AG04450 (cell line): Measurements from ENCODE around the gene SLC20A1. TPM values are rescaled to one million over a fixed set of nuclear protein-coding genes. Genes with fewer than 3 reads are reported as not detected.

Source experiments
- CTCF ChIA-PET: fragments of 300-600, 350-600 bp; formaldehyde crosslinking; extraction: SDS; loops from one replicate; lab custom pipeline; 2022; ENCODE audit warnings: antibody characterized with exemption, inconsistent platforms; lab: Charles Lee
- POLR2A ChIA-PET: fragments of 350-600 bp; formaldehyde crosslinking; extraction: SDS; loops from one replicate; lab custom pipeline; 2021; ENCODE audit warnings: antibody characterized with exemption, inconsistent platforms; lab: Yijun Ruan, JAX
- DNase-seq: peaks from one replicate; pipeline ENCODE4 v3.0.0-alpha.2; 2011; ENCODE audit warnings: low read depth, low spot score
- H3K27ac ChIP-seq: one replicate; pipeline ENCODE4 v1.5.1; 2012; ENCODE audit warnings: low read depth, low read length, control low read depth
- H3K27me3 ChIP-seq: one replicate; pipeline ENCODE4 v1.6.0; 2012; ENCODE audit warnings: low read length; ENCODE audit not compliant: control insufficient read depth, insufficient read depth
- H3K4me3 ChIP-seq: 2 replicates; pipeline ENCODE4 v1.5.1; 2011; ENCODE audit warnings: mild to moderate bottlenecking, low read depth, low read length, control low read depth
- H3K9me3 ChIP-seq: 2 replicates; pipeline ENCODE4 v1.5.1; 2012; ENCODE audit warnings: low read length; ENCODE audit not compliant: control insufficient read depth, insufficient read depth
- polyA plus RNA-seq: library from polyadenylated mRNA; depleted of rRNA; stranded (reverse); fragments of >200 nt; gene quantifications from 2 replicates; pipeline ENCODE4 v1.2.3, GENCODE V29; 2011; rRNA removed
- TF ChIP-seq, protein P1 (sequence below): IDR thresholded peaks from 2 replicates; pipeline ENCODE4 v1.5.1; 2011; ENCODE audit warnings: low read depth, low read length, control low read depth, inconsistent platforms

SLC20A1 gene
- polyA plus RNA-seq, 1 experiment, result 74.8 TPM

DNA sequence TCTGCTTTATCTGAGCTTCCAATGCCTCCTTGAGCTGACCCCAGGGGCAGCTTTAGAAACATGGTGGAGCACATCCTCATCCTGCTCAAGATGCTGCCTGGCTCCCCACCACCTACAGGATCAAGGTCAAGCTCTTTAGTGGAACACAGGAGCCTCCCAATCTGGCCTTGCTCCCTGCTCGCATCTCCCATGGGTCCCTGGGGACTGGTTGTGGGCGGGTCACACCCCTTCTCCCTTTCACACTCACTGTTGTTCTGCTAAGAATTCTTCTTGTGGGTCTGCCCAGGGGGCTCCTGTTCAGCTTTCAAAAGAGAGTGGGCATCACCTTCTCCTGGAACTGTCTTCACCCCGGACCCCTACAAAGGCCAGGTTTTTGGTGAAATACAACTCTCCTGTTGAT is 66.7 kb downstream of the SLC20A1 start:
- Histone ChIP-seq H3K4me3 (no peak overlapping the region), H3K27me3 (no peaks in the 10 kb centered on the region), H3K9me3 (no peaks in the 10 kb centered on the region), H3K27ac (no peak overlapping the region)
- CTCF ChIA-PET, result interaction anchor here (0.6 to 2.2 kb wide), 7 partner anchors 12 to 603 kb away, joined by 3 to 13 read pairs (median 3); no protein-coding TSS in a partner anchor
- POLR2A ChIA-PET, result interaction anchor here (1.1 kb wide), 2 partner anchors 46 to 87 kb away, joined by 3 to 4 read pairs; no protein-coding TSS in a partner anchor
- TF ChIP-seq, protein P1, sequence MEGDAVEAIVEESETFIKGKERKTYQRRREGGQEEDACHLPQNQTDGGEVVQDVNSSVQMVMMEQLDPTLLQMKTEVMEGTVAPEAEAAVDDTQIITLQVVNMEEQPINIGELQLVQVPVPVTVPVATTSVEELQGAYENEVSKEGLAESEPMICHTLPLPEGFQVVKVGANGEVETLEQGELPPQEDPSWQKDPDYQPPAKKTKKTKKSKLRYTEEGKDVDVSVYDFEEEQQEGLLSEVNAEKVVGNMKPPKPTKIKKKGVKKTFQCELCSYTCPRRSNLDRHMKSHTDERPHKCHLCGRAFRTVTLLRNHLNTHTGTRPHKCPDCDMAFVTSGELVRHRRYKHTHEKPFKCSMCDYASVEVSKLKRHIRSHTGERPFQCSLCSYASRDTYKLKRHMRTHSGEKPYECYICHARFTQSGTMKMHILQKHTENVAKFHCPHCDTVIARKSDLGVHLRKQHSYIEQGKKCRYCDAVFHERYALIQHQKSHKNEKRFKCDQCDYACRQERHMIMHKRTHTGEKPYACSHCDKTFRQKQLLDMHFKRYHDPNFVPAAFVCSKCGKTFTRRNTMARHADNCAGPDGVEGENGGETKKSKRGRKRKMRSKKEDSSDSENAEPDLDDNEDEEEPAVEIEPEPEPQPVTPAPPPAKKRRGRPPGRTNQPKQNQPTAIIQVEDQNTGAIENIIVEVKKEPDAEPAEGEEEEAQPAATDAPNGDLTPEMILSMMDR, result no peak
- DNase-seq, result no peak

- no peaks in the 10 kb centered on the region for H3K27me3 ChIP-seq
- no peak for DNase-seq
- H3K27ac ChIP-seq, result no peak overlapping the region
- POLR2A ChIA-PET, result interaction anchor here (1.0 to 1.1 kb wide), 3 partner anchors 21 to 88 kb away, joined by 3 to 5 read pairs (median 4); no protein-coding TSS in a partner anchor
- TF ChIP-seq, protein P1, result no peak
- H3K9me3 ChIP-seq, result no peaks in the 10 kb centered on the region
- no peak overlapping the region for H3K4me3 ChIP-seq
- CTCF ChIA-PET, result interaction anchor here (0.6 to 2.2 kb wide), 5 partner anchors 13 to 603 kb away, joined by 3 to 13 read pairs (median 3); no protein-coding TSS in a partner anchor
These were observed 67.3 kb downstream of the SLC20A1 start for GRCh38 chr2:112712903-112713584.

Other genes with a start within 250 kb of the SLC20A1 start
- 1.5 and 2.6 TPM in 2 replicates for gene RGPD8, start 212.3 kb upstream of the SLC20A1 start, polyA plus RNA-seq
- gene TTL, start 163.8 kb upstream of the SLC20A1 start, polyA plus RNA-seq, result 26.6 and 27.3 TPM in 2 replicates
- gene POLR1B, start 103.5 kb upstream of the SLC20A1 start, polyA plus RNA-seq, result 11.3 and 12.4 TPM in 2 replicates
- gene CHCHD5, start 61.3 kb upstream of the SLC20A1 start, polyA plus RNA-seq, result 8.9 and 15.2 TPM in 2 replicates
- not detected in 2 replicates for gene NT5DC4, start 75.1 kb downstream of the SLC20A1 start, polyA plus RNA-seq
- 2.9 and 4.4 TPM in 2 replicates for gene CKAP2L, start 118.7 kb downstream of the SLC20A1 start, polyA plus RNA-seq
- 0.51 and 0.55 TPM in 2 replicates for gene IL1A, start 138.6 kb downstream of the SLC20A1 start, polyA plus RNA-seq
- gene IL1B, start 190.8 kb downstream of the SLC20A1 start, polyA plus RNA-seq, result 2.3 and 2.4 TPM in 2 replicates